ENCODE measurements around the gene SUSD4.

- TF ChIP-seq CTCF (IDR thresholded peaks at IDR 0.05) (no peak), POLR2A (IDR thresholded peaks at IDR 0.05) (no peak)
Observed at GRCh38 chr1:223413216-223413615, 49.2 kb upstream of the SUSD4 start.

All from right lobe of liver (tissue), 4 donors.